CD14-positive monocyte (primary cell): ENCODE measurements around the gene PIGBOS1. TPM values are rescaled to one million over a fixed set of nuclear protein-coding genes. Genes with fewer than 3 reads are reported as not detected.

Source experiments
- DNase-seq, 3 donors: peaks; one replicate each; pipeline ENCODE4 v3.0.0-alpha.2; 2011 to 2022
- H2AFZ ChIP-seq: 2 replicates; pipeline ENCODE4 v1.6.0; 2012; ENCODE audit warnings: mild to moderate bottlenecking, low read depth, low read length, inconsistent platforms; ENCODE audit not compliant: insufficient read depth, poor library complexity, severe bottlenecking
- H3K27ac ChIP-seq, 2 donors: 1 replicate in 1 of 2; 2 replicates in 1 of 2; pipeline ENCODE4 v1.5.1; 2012 to 2013; ENCODE audit warnings: low read length in 2 of 2, control low read depth in 1 of 2, inconsistent platforms in 1 of 2, low read depth in 1 of 2, mild to moderate bottlenecking in 1 of 2
- H3K27me3 ChIP-seq, 2 donors: one replicate each; pipeline versions ENCODE4 v1.6.0 to v1.6.1; 2011 to 2013; ENCODE audit warnings: low read length in 2 of 2; ENCODE audit not compliant: control insufficient read depth in 2 of 2, insufficient read depth in 2 of 2
- H3K36me3 ChIP-seq, 2 donors: replicated peaks in 1 of 2; 1 replicate in 1 of 2; 2 replicates in 1 of 2; pipeline versions ENCODE4 v1.5.1 to v1.6.1; 2012 to 2013; ENCODE audit warnings: low read length in 2 of 2, control low read depth in 1 of 2, inconsistent platforms in 1 of 2, mild to moderate bottlenecking in 1 of 2; ENCODE audit not compliant: insufficient read depth in 2 of 2, control insufficient read depth in 1 of 2
- H3K4me1 ChIP-seq, 2 donors: 1 replicate in 1 of 2; 2 replicates in 1 of 2; pipeline versions ENCODE4 v1.5.1 to v1.6.1; 2012 to 2013; ENCODE audit warnings: low read length in 2 of 2, control low read depth in 1 of 2, inconsistent platforms in 1 of 2, mild to moderate bottlenecking in 1 of 2, moderate library complexity in 1 of 2; ENCODE audit not compliant: insufficient read depth in 2 of 2, control insufficient read depth in 1 of 2
- H3K4me2 ChIP-seq: replicated peaks from 2 replicates; pipeline ENCODE3; 2012; ENCODE audit warnings: low read length, moderate library complexity, mild to moderate bottlenecking; ENCODE audit not compliant: poor library complexity, severe bottlenecking; ENCODE audit errors: extremely low read depth
- H3K4me3 ChIP-seq, 3 experiments: fragments of 200-600 bp in 1 of 3; sonication (generic) in 1 of 3; replicated peaks in 1 of 3; 1 replicate in 2 of 3; 2 replicates in 1 of 3; pipeline ENCODE4 v1.5.1; 2011 to 2013; ENCODE audit warnings: low read length in 3 of 3, mild to moderate bottlenecking in 3 of 3, control low read depth in 2 of 3, low read depth in 2 of 3, inconsistent platforms in 1 of 3, moderate library complexity in 1 of 3
- H3K79me2 ChIP-seq: 2 replicates; pipeline ENCODE4 v1.6.0; 2012; ENCODE audit warnings: mild to moderate bottlenecking, control low read depth, inconsistent platforms, low read length, moderate library complexity; ENCODE audit not compliant: insufficient read depth
- H3K9ac ChIP-seq: 2 replicates; pipeline ENCODE4 v1.6.0; 2017; ENCODE audit warnings: low read length, mild to moderate bottlenecking; ENCODE audit not compliant: insufficient read depth, poor library complexity, severe bottlenecking
- H3K9me3 ChIP-seq, 2 donors: replicated peaks in 1 of 2; 1 replicate in 1 of 2; 2 replicates in 1 of 2; pipeline versions ENCODE4 v1.5.1 to v1.6.1; 2012 to 2013; ENCODE audit warnings: low read length in 2 of 2, control low read depth in 1 of 2; ENCODE audit not compliant: control insufficient read depth in 1 of 2, insufficient read depth in 1 of 2
- H4K20me1 ChIP-seq: 2 replicates; pipeline ENCODE4 v1.6.0; 2012; ENCODE audit warnings: mild to moderate bottlenecking, low read length, control low read depth, moderate library complexity; ENCODE audit not compliant: insufficient read depth
- H3K27ac Mint-ChIP-seq, 7 donors: one replicate each; pipeline ENCODE4 v1.8.0; 2020; ENCODE audit warnings: mild to moderate bottlenecking in 7 of 7, mixed read lengths in 7 of 7, moderate library complexity in 6 of 7, inconsistent platforms in 2 of 7
- H3K27me3 Mint-ChIP-seq, 3 donors: one replicate each; pipeline ENCODE4 v1.8.0; 2021 to 2022; ENCODE audit warnings: low read depth in 3 of 3, mild to moderate bottlenecking in 3 of 3, mixed read lengths in 3 of 3, moderate library complexity in 3 of 3, inconsistent platforms in 1 of 3
- H3K36me3 Mint-ChIP-seq, 2 donors: one replicate each; pipeline ENCODE4 v1.8.0; 2020; ENCODE audit warnings: mixed read lengths in 2 of 2, inconsistent platforms in 1 of 2, mild to moderate bottlenecking in 1 of 2
- H3K4me1 Mint-ChIP-seq: one replicate; pipeline ENCODE4 v1.8.0; 2020; ENCODE audit warnings: mild to moderate bottlenecking, mixed read lengths
- H3K4me3 Mint-ChIP-seq, 2 donors: one replicate each; pipeline ENCODE4 v1.8.0; 2020; ENCODE audit warnings: mild to moderate bottlenecking in 2 of 2, mixed read lengths in 2 of 2, moderate library complexity in 1 of 2
- H3K9me3 Mint-ChIP-seq, 7 donors: one replicate each; pipeline ENCODE4 v1.8.0; 2020 to 2022; ENCODE audit warnings: mixed read lengths in 7 of 7, mild to moderate bottlenecking in 6 of 7, moderate library complexity in 6 of 7, inconsistent platforms in 2 of 7
- WGBS: methylation state at CpG from one replicate; pipeline ENCODE4 v1.1.5; 2013; ENCODE audit warnings: missing lambda C conversion rate; ENCODE audit not compliant: insufficient coverage; 5-methylcytosine and 5-hydroxymethylcytosine counted together
- intact Hi-C, 2 donors: fragments of 100-400 bp; cut with micrococcal nuclease; formaldehyde crosslinking; loops; one replicate each; pipeline versions ENCODE4 v1.15.0 to v1.15.1; 2023
- polyA plus RNA-seq, 3 donors: library from polyadenylated mRNA; depleted of rRNA in 1 of 3; unstranded in 2 of 3; stranded (reverse) in 1 of 3; fragments of 300-500 nt in 2 of 3; fragments of >200 nt in 1 of 3; fragmentation: Illumina TruSeq in 2 of 3; gene quantifications; 1 replicate in 2 of 3; 2 replicates in 1 of 3; pipeline ENCODE4 v1.2.3, GENCODE V29; 2012 to 2021
- TF ChIP-seq, protein P1 (sequence below): fragments of 200-600 bp; IDR thresholded peaks from one replicate; pipeline ENCODE4 v1.8.0; 2022; ENCODE audit warnings: antibody characterized with exemption, mild to moderate bottlenecking

The PIGBOS1 gene
- polyA plus RNA-seq, 3 donors = 29.4 to 69.7 (median 67.3) TPM

DNA sequence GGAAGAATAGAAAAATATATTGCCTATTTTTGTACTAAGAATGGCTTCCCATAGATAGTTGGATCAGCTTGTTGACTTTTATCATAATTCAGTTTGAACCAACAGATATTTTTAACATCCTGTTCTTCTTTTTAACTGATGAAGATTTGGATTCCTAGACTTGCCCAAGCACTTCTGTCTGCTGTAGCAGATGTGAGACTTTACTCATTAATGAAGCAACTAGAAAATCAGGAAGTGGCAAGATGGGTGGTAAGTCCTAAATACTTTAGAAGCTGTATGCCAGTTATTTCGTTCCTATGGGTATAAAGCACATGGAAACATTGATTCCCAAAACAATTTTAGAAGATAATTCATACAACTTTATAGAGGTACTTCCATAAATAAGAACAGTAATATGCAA is 8.5 kb upstream of the PIGBOS1 start:
- peaks cover 25 to 42% of the 10 kb centered on the region in 2 donors for H3K36me3 Mint-ChIP-seq
- H3K4me3 ChIP-seq = no peak overlapping the region
- peaks cover 30 to 32% of the 10 kb centered on the region in 2 donors for H3K4me1 ChIP-seq
- H3K27me3 ChIP-seq = no peaks in the 10 kb centered on the region
- H3K9me3 ChIP-seq = no peaks in the 10 kb centered on the region
- peaks cover 16 to 62% of the 10 kb centered on the region in 2 donors for H3K36me3 ChIP-seq
- no peaks in the 10 kb centered on the region for H3K27me3 Mint-ChIP-seq
- no peaks in the 10 kb centered on the region for H3K9me3 Mint-ChIP-seq
- peak overlapping the region in 1 of 2 donors; percentile 30 for H3K27ac ChIP-seq
- TF ChIP-seq, protein P1, sequence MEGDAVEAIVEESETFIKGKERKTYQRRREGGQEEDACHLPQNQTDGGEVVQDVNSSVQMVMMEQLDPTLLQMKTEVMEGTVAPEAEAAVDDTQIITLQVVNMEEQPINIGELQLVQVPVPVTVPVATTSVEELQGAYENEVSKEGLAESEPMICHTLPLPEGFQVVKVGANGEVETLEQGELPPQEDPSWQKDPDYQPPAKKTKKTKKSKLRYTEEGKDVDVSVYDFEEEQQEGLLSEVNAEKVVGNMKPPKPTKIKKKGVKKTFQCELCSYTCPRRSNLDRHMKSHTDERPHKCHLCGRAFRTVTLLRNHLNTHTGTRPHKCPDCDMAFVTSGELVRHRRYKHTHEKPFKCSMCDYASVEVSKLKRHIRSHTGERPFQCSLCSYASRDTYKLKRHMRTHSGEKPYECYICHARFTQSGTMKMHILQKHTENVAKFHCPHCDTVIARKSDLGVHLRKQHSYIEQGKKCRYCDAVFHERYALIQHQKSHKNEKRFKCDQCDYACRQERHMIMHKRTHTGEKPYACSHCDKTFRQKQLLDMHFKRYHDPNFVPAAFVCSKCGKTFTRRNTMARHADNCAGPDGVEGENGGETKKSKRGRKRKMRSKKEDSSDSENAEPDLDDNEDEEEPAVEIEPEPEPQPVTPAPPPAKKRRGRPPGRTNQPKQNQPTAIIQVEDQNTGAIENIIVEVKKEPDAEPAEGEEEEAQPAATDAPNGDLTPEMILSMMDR = no peak
- DNase-seq = peak in 2 of 3 donors; percentile 59 to 75
- no peak overlapping the region for H3K4me3 Mint-ChIP-seq
- WGBS = no CpG with 5 or more reads among the region's 1 CpG
- H3K9ac ChIP-seq = no peak overlapping the region
- no peaks in the 10 kb centered on the region for H4K20me1 ChIP-seq
- intact Hi-C loops = loop anchor here in 1 of 2 donors (10.0 kb wide), 1 partner anchor 77 kb away; the partner anchor contains the start of genes CCPG1 and PIERCE2
- H3K79me2 ChIP-seq = peaks cover 53% of the 10 kb centered on the region
- peak overlapping the region in 1 of 7 donors; percentile 48 for H3K27ac Mint-ChIP-seq
- no peak overlapping the region for H3K4me2 ChIP-seq
- no peak overlapping the region for H2AFZ ChIP-seq
- peaks cover 27% of the 10 kb centered on the region for H3K4me1 Mint-ChIP-seq

GRCh38 chr15:55322467-55322866 is 3.5 kb upstream of the PIGBOS1 start:
- no CpG with 5 or more reads among the region's 5 CpGs for WGBS
- peak in 2 of 3 donors; percentile 53 to 65 for DNase-seq
- Histone ChIP-seq H3K27ac (peak overlapping the region in 1 of 2 donors; percentile 89), H3K4me3 (peak overlapping the region in 1 of 3 experiments; percentile 39), H3K9ac (no peak overlapping the region), H3K36me3 (peaks cover 0 to 14% of the 10 kb centered on the region in 2 donors), H3K4me2 (peak overlapping the region; percentile 64), H3K9me3 (no peaks in the 10 kb centered on the region), H4K20me1 (no peaks in the 10 kb centered on the region), H3K4me1 (peaks cover 45 to 72% of the 10 kb centered on the region in 2 donors), H3K79me2 (peaks cover 88% of the 10 kb centered on the region), H3K27me3 (no peaks in the 10 kb centered on the region), H2AFZ (peak overlapping the region; percentile 30)
- Mint-ChIP-seq H3K36me3 (peaks cover 4 to 6% of the 10 kb centered on the region in 2 donors), H3K9me3 (peaks cover 0 to 1% (median 0%) of the 10 kb centered on the region in 7 donors), H3K27me3 (no peaks in the 10 kb centered on the region), H3K4me3 (peak overlapping the region in 1 of 2 donors; percentile 63), H3K4me1 (peaks cover 45% of the 10 kb centered on the region), H3K27ac (peak overlapping the region; percentile 86 to 94 (median 92))
- TF ChIP-seq, protein P1 = no peak
- intact Hi-C loops = loop anchor here in 1 of 2 donors (10.0 kb wide), 1 partner anchor 82 kb away; the partner anchor contains the start of genes CCPG1 and PIERCE2
